GM18505 (cell line): ENCODE results near the gene GPD1.

Source experiments
- ATAC-seq: cut with Tn5 transposase; IDR thresholded peaks from one replicate; pipeline ENCODE4 v1.9.1; 2021; ENCODE audit not compliant: unreplicated experiment
- POLR2A ChIP-seq: IDR thresholded peaks from 4 replicates; pipeline ENCODE4 v1.6.1; 2011; ENCODE audit warnings: borderline replicate concordance; ENCODE audit not compliant: insufficient read depth, insufficient read length; ENCODE audit errors: extremely low read depth

The GPD1 gene

DNA sequence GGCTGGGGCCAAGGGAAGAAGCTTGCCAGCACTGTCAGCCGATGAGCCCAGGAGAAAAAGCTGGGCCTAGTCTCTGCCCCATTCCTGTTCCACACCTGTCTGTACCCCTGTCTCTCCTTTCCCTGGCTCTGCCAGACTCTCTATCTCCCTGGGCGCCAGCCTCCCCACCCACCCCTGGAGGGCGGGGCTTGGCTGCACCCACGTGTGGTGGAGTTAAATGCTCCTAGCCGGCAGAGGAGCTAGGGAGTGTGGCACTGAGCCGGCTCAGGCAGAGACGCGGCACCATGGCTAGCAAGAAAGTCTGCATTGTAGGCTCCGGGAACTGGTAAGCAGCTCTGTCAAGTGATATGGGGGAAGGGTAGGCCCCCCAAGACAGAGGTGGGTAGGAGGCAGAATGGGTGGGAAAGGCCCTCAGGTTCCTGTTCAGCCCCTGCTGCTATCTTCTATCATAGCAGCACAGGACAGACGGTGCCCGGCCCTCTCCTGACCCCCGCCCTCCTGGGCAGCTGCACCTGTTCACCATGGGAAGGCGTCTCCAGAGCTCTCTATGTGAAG is at the start of gene GPD1:
Gene GPD1 (plus strand): TSS at position 242 of the 555 bp plus-strand sequence. CDS start 43 bp downstream, at position 285.
- no peak for TF ChIP-seq POLR2A
- no peak for ATAC-seq

DNA sequence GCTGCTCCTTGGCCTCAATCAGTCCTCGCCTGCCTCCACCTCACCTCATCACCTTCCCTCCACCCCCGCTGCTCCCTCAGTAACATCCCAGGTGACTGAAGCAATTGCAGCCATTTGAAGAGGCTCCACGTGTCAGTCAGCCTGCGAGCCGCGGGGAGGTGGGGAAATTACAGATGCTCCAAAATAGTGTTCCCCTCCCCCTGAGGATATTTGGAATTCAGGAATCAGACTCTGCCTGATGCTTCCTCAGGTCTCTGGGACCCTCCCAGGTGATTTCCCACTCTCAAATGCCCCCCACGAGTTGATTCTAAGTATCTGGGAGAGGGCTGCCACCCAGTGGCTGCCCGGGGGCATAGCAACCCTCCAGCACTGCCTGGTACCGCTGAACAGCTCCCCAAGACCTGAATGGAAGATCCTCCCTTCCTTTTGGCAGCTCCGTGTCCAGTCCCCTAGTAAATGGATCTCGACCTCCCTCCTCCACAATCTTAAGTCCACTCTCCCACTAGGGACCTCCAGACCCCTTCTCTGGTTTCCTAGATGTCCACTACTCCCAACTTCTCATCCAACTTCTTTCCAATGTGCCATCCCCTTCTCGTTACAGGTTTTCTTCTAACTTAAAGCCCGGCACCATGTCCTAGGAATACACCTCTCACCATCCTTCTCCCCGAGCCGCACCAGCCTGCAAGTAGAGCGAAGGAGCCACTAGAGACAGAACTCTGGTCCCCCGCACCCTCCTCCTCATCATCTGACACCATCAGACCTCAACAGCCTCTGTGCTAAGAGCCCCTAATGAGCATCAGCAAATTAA is 47.8 kb upstream of the GPD1 start:
- TF ChIP-seq POLR2A, result no peak

DNA sequence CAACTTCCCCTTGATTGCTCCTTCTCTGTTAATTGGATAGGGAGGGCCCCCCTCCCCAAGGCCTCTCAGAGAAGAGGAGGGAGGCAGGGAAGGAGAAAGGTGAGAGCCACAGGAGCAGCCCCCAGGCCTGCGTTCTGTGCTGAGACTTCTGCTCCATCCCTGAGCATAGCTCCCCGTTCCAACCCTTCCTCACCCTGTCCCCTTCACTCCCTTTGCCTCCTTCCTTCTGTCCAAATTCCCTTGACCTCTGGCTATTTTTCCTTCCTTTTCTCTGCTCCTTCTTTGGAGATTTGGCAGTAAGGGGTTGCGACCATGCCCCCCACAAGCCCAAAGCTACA is 47.2 kb upstream of the GPD1 start:
- ATAC-seq, result no peak
- no peak for TF ChIP-seq POLR2A

More for the DNA sequence above, 47.8 kb upstream of the GPD1 start:
- no peak for ATAC-seq

GRCh38 chr12:50057000-50057841 is 46.6 kb upstream of the GPD1 start, which contains the start of gene ASIC1:
Gene ASIC1 (plus strand): TSS chr12:50057596. CDS start chr12:50058767, 1,171 bp downstream.
- no peak for TF ChIP-seq POLR2A
- ATAC-seq, result no peak

- no peak for TF ChIP-seq POLR2A
- no peak for ATAC-seq
Observed at GRCh38 chr12:50057896-50058670, 45.7 kb upstream of the GPD1 start.

- ATAC-seq, result no peak
- no peak for TF ChIP-seq POLR2A
Observed at GRCh38 chr12:50058743-50059312, 45.0 kb upstream of the GPD1 start.

DNA sequence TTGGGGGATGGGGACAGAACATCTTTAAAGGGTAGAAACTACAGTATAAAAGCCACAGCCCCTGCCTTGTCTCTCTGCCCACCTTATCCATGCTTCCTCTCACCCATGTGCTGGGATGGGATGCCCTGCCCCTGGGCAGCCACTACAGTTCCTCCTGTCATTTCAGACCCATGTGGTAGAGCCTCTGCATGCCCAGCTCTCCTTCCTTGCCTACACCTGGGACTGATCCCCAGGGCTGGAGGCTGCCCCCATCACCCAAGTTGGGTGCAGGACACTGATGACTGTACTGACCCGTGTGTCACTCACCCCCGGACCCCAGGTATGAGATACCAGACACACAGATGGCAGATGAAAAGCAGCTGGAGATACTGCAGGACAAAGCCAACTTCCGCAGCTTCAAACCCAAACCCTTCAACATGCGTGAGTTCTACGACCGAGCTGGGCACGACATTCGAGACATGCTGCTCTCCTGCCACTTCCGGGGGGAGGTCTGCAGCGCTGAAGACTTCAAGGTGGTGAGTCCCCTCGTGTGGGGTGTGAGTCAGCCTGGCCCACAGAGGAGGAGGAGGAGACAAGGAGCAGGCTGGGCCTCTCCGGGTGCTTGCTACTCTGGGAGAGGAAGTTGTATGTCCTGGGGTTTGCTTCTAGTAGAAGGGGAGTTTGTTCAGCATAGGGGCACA is 44.2 kb upstream of the GPD1 start:
- TF ChIP-seq POLR2A, result no peak
- ATAC-seq, result no peak

- TF ChIP-seq POLR2A, result no peak
- no peak for ATAC-seq
Observed at GRCh38 chr12:50060120-50060468, 43.7 kb upstream of the GPD1 start.

DNA sequence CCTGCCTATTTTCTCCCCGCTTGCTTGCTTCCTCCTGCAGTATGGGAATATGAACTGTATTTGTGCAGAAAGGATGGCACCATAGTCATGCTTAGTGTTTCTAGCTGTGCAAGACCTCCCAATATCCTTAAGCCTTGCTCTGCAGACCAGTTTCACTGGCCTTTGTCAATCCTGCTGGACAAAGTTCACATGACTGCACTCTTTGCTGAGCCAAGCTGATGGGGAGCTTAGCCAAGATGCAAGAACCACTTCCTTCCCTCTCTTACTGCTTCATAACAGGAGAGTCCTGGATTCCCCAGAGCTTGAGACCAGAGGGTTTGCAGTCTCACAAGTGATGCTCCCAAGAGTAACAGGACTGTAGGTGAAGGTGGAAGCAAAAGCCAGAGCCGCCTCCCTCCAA is 42.6 kb upstream of the GPD1 start:
- no peak for TF ChIP-seq POLR2A
- no peak for ATAC-seq

DNA sequence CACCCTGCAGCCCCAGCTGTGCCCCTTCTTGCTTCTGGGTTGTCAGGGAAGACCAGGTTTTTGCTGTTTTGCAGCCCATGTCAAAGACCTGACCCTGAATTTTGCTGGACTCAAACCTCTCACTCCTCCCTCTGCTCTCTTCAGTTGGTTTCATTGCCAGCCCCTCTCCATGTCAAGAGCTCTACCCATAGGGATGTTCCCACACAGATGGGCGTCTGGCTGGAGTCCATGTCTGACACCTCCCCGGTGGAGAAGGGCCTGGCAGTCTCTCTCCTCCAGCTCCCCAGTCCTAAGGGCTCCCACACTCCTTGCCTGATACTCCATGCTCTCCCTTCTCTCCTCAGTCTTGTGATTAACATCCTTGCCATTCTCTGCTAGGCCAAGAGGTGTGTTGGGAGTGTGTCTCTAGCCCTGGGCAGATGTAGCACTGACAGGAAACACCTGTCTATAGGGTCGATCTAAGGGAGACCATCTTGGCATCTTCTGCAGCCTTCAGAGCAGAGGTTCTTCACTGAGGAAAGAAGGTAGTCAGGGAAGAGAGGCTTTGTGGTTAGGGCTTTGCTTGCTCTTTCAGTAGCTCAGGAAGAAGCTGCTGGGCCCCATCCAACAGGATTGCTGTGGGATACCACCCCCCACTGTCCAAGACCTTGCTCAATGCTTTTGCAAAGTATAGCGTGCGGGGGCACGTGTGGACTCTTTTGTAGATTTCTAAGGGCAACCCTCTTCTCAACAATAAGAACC is 41.7 kb upstream of the GPD1 start:
- ATAC-seq, result no peak
- no peak for TF ChIP-seq POLR2A

DNA sequence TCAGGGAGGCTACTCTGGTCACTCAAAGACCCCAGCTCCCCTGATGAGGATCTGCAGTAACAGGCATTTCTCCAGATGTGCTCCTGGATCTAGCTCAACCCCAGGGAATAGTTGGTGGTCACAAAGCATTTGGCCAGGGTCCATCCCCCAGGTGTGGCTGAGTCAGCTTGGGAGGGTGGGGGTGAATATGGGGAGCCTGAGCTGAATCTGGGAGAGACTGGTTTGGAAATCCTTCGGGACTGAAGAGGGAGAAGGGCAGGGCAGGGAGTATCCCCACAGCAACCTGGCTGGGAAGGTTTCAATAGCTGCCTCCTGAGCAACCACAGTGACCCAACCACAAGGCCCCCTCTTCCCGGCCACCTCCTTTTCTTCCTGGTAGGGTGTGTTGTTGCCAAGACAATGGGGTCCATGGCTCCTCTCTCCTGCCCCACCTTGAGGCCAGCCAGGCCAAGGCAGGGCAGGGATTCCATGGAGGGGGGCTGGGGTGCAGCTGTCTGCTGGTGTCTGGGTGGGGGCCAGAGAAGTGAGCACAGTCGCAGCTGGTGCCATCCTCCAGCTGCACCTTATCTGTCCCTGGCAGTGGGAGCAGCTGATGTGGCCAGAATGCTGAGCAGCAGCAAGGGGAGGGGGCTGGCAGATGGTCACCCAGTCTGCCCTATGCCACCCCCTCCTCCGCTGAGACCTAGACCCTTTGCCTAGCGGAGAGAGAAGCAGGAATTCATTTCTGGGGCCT is 40.9 kb upstream of the GPD1 start:
- ATAC-seq, result no peak
- TF ChIP-seq POLR2A, result no peak
